Activated naive CD4-positive, alpha-beta T cell (primary cell): ENCODE results near the gene ARRDC2.
"Not testable (repeated sequence)": the region's sequence is repeated elsewhere in the genome, so short reads cannot be mapped to it uniquely, and the experiment has no call there.

Experiments
- DNase-seq, 4 experiments: peaks; one replicate each; lab custom pipeline; 2025; lab: John Stamatoyannopoulos, UW

The ARRDC2 gene

DNA sequence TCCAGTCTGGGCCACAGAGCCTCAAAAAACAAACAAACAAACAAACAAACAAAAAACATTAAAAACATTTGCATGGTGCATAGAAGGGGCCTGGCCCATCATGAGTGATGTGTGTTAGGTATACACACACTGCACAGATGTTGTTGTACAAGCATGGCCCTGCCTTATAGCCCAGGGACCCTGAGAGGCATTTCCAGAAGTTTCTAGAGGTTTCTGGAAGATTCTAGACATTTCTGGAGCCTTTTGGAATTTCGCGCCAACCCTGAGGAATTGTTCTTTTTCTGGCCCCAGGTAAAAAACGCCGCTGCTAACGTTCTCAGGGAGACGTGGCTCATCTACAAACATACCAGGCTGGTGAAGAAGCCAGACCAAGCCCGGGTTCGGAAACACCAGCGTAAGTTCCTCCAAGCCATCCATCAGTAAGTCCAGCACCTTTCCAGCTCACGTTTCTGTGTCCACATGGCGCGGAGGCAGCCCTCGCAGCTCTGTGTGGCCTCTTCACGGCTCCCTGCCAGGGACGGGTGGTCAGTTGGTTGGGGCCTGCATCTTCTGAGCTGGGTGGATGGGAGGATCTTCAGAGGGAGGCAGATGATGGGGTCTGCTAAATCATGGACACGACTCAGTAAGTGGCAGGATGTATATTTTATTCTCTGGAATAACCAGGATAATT lies 18.4 kb upstream of the ARRDC2 start:
- DNase-seq, result no peak

DNA sequence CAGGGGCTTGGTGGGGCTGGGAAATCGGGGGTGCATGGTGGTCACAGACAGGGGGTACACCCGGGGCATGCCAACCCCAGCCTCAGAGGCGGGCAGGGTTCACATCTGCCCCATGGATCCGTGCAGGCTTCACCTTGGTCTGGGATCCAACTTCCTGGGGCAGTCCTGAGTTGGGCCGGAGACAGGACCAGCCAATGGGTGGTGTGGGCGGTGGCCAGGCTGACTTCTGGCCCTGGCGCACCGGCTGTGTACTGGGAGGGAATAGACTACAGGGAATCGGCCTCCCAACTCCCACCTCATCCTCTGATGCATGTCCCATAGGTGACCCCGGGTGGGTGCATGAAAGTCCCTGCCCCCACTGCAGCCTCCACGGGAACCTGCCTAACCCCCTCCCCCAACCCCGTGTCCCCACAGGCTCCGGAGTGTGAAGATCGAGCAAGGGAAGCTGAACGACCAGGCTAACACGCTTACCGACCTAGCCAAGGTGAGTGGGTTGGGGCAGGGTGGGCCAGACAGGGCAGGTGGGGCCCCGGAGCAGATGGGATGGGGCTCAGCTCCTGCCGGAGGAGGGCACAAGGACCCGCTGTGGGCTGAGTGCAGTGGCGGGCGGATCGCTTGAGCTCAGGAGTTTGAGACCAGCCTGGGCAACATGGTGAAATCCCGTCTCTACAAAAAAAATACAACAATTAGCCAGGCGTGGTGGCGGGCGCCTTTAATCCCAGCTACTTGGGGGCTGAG lies 14.7 kb upstream of the ARRDC2 start:
- no peak for DNase-seq

DNA sequence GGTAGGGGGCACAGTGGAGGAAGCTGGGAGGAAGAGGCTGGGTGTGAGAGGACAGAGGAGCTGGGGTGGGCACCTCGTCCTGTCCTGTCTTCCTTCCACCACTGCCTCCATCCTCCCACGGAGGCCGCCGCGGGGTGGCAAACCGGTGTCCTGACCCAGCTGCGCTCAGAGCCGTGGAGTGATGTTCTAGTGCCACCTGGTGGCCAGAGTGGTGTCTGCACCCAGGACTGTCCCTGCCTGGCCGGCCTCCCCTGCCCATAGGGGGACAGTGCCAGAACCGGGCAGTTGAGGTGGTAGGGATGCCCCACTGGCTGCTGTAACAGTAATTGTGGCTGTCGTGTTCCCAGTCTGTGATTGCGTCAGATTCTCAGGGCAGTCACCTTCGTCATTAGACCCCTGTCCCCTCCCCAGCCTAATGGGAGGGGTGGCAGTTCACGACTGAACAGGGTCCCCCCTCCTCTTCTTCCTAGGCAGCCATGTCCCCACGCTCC lies 11.1 kb upstream of the ARRDC2 start:
- DNase-seq, result peak; percentile 74 to 84 (median 82)

DNA sequence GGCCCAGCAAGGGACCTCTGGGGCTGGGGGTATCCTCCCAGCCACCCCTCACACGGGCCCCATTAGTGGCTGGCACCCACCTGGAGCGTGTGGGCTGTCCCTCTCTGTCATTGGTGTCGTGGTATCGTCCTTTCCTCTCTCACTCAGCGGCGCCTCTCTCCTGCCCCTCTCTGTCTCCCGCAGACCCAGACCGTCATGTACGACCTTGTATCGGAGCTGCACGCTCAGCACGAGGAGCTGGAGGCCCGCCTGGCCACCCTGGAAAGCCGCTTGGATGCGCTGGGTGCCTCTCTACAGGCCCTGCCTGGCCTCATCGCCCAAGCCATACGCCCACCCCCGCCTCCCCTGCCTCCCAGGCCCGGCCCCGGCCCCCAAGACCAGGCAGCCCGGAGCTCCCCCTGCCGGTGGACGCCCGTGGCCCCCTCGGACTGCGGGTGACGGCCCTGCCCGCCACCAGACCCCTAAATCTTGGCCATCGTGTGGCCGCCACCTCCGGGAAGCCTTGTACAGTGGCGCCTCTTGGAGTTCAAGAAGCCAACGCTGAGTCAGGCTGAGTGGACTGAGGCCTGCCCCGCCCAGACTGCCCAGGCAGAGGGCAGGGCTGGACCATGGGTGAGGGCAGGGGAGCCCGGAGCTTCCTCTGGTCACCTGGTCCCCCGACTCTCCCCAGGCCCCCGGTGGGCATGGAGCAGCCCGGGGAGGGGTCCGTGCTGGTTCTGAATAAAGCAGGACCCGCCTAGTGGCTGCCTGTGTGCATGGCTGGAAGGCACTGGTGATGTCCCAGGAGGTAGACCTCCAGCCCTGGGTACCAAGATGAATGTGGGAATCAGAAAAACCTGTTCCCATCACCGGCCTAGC lies 9.8 kb upstream of the ARRDC2 start:
- DNase-seq, result no peak

DNA sequence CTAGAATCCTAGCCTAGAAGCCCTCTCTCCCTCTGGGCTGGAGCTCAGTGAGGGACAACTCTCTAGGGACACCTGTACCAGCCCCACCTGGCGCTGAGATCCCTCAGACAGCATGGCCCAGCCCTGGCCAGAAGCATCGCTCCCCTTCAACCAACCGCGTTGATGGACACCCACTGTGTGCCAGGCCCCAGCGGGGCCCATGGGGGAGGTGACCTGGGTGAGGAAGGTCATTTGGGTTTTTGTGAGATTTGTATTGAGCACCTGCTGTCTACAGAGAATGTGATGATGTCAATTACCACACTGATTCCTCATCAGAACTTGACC lies 9.2 kb upstream of the ARRDC2 start:
- DNase-seq, result no peak

DNA sequence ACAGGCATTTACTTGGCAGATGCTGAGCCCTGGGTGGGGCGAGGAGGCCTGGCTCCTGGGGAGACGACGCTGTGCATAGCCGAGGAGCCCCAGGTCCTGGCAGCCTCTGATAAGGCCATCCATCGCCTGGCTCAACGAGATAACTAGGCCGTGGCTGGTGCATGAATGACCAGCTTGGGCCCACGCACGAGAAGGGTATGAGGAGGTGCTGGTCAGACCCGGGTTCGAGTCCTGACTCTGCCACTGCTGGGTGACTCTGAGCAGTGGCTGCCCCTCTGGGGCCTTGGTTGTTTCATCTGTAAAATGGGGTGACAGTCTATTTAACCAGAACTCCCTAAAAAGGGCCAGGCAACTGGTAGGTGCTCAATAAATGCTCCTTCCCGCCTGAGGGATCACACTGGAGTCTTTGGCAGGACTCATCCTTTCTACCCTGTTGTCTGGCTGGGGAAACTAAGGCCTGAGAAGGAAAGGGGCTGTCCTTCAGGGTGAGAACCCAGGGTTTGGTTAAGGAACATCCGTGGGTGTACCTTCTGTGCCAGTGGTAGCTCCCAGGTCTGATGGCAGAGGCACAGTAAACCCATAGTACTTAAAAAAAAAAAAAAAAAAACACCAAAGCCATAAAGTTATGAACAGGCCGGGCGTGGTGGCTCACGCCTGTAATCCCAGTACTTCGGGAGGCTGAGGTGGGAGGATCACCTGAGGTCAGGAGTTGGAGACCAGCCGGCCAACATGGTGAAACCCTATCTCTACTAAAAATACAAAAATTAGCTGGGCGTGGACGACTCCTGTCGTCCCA lies 8.1 kb upstream of the ARRDC2 start:
- no peak for DNase-seq

DNA sequence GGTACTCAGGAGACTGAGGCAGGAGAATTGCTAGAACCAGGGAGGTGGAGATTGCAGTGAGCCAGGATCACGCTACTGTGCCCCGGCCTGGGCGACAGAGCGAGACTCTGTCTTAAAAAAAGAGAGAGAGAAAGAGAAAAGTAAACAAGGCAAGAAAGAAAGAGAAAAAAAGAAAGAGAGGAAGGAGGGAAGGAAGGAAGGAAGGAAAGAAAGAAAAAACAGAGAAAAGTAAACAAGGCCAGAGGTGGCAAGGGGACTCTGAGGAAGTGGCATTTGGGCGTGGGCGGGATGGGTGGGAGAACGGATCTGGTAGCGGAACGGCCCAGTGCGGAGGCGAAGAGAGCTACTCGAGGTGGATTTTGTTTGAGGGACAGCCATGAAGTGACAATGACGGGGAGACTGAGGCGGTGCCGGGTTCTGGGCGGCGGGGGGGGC lies 7.5 kb upstream of the ARRDC2 start:
- no peak for DNase-seq

DNA sequence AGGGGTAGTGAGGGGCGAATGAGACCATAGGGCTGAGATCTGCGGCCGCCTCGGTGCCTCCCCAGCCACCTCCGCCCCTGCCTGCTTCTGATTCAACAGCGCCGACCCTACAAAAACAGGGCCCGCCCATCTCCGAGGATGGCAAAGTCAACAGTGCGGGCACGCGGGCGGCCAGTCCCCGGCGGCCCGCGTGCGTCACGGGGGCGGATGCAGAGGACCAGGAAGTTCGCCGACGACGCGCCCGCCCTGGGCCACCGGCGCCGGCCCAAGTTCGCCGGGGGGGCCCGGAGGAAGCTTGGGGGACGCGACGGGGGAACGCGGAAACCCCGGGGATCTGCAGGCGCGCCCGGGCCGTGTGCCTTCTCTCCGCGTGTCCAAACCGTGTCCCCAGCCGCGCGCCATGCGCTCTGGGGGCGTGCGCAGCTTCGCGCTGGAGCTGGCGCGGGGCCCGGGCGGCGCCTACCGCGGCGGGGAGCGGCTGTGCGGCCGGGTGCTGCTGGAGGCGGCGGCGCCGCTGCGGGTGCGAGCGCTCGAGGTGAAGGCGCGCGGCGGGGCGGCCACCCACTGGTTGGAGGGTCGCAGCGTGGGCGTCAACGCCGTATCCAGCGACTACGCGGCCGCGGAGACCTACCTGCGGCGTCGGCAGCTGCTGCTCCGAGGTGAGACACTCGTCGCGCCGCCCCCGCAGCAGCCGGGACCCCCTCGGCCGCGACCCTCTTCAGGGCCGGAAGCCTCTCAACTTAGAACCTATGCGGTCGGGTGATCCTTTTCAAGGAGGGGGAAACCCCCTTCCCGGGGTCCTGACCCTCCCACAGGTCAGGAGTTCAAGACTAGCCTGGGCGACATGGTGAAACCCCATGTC lies 6.8 kb upstream of the ARRDC2 start:
- DNase-seq, result peak; percentile 55 to 90 (median 68)

DNA sequence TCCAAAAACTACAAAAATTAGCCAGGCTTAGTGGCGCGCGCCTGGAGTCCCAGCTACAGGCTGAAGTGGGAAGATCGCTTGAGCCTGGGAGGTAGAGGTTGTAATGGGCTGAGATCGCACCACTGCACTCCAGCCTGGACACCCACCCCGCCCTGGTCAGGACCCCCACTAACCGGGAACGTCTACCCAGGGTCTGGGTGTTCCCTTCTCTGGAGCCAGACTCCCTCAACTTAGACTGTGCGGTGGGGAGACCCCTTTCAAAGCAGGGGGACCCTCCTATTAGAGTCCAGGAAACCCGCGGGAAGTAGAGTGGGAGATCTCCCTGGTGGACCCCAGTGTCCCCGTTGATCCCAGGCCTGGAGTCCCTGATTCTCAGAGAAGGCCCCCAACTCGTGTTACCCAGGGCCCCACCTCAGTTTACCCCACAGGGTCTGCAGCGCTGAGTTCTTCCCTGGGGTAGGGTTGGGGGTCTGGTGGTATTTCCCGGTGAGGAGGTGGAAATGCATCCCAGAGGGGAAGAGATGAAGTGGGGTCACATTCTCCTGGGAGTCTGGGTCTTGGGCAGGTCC lies 6.1 kb upstream of the ARRDC2 start:
- DNase-seq, result no peak

DNA sequence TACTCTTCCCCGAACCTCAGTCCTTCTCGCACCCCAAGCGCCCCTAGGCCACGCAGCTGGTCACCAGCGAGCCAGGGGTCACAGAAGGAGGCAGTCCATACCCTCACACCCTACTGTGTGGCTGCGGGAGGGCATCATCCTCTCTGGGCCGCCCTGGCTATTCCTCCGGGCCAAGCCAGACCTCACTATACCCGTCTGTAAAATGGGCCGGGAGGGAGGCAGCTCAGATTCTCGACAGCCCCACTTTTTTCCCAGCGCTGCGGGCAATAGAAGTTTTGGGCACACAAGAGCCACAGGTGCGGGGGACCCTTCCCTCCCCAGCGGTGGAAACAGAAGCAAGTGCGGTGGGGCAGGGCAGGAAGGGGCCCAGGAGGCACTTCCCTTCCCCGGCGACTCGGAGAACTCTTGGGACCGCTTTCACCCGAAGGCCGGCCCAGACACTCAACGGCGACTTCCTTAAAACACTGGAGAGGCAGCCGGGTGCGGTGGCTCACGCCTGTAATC lies 5.6 kb upstream of the ARRDC2 start:
- DNase-seq, result no peak

DNA sequence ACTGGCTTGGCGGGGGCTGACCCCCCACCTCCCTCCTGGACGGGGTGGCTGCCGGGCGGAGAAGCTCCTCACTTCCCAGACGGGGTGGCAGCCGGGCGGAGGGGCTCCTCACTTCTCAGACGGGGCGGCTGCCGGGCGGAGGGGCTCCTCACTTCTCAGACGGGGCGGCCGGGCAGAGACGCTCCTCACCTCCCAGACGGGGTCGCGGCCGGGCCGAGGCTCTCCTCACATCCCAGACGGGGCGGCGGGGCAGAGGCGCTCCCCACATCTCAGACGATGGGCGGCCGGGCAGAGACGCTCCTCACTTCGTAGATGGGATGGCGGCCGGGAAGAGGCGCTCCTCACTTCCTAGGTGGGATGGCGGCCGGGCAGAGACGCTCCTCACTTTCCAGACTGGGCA lies 2.2 kb upstream of the ARRDC2 start:
- not testable (repeated sequence) for DNase-seq

DNA sequence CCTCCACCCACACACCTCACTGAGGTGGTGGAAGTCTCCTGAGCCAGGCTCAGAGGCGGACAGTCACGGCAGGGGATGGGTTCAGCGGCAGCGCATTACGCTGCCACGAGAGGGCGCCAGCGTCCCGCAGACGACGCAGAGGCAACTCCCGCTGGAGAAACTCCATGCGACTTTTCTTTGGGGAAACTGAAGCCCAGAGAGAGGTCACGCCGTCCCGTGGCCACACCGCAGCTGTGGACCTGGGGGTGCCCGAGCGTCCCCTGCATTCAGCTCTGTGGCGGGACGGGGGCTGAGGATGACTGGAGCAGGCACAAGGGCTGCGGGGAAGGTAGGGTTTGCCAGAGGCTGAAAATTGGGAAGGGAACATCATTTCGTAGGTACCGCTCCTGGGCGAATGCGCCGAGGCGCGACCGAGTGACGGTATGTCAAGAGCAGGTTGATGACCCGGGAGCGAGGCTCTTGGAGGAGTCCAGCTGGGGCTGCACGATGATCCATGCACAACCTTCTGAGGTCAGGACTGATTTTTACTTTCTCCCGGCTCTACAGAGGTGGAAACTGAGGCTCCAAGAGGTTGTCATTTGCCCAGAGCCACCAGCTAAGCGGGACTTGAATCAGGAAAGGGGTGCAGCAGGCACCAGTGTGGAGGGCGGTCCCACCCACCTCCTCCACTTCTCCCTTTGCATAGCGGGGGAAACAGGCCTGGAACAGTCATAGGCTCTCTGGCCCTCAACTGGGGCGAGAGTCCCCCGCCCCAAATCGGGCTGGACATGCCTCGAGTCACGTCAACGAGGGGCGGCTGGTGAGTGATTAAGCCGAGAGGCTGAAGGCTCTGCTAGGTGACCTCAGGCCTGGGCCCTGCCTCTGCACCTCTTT lies 690 bp upstream of the ARRDC2 start:
- peak; percentile 59 to 73 (median 66) for DNase-seq

DNA sequence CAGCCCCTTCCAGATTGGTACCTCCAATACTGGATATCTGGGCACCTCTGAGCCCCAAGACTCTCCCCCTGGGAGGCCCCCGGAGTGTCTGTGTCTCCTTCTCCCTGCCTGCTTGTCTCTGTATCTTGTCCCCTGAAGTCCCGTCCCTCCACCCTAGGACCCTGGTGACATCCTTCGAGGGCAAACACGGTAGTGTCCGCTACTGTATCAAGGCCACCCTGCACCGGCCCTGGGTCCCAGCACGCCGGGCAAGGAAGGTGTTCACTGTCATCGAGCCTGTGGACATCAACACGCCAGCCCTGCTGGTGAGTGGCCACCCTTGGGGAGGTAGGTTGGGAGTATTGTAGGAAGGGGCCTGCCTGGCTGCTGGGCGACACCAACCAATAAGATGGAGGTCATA lies 844 bp downstream of the ARRDC2 start:
- no peak for DNase-seq

DNA sequence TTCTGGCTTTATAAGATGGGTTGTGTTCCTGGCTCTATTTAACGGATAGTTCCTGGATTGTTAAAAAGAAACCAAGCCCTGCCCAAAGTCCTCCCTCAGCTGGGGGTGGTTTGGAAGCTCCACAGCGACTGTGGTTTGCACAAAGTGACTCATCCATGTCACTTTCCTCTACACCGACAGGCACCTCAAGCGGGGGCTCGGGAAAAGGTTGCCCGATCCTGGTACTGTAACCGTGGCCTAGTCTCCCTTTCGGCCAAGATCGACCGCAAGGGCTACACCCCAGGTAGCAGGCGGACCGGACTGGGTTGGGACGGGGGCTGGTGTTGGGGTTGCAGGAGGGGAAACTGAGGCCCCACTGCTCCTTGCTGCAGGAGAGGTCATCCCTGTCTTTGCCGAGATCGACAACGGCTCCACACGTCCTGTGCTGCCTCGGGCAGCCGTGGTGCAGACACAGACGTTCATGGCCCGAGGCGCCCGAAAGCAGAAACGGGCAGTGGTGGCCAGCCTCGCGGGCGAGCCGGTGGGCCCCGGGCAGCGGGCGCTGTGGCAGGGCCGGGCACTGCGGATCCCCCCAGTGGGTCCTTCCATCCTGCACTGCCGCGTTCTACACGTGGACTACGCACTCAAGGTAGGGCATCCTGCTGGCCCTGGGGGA lies 1.6 kb downstream of the ARRDC2 start:
- DNase-seq, result no peak

DNA sequence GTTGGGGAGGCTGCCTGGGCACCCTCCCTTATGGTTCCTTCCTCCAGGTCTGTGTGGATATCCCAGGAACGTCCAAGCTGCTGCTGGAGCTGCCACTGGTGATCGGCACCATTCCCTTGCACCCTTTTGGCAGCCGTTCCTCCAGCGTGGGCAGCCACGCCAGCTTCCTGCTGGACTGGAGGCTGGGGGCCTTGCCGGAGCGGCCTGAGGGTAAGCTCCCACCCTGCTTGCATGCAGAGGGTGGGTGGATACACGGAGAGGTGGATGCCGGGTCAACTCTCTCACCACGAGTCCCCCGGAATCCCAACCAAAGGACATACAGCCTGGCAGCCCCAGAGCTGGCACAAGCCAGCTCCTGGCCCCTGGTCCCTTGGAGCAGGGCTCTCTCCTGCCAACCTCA lies 2.2 kb downstream of the ARRDC2 start:
- DNase-seq, result no peak

DNA sequence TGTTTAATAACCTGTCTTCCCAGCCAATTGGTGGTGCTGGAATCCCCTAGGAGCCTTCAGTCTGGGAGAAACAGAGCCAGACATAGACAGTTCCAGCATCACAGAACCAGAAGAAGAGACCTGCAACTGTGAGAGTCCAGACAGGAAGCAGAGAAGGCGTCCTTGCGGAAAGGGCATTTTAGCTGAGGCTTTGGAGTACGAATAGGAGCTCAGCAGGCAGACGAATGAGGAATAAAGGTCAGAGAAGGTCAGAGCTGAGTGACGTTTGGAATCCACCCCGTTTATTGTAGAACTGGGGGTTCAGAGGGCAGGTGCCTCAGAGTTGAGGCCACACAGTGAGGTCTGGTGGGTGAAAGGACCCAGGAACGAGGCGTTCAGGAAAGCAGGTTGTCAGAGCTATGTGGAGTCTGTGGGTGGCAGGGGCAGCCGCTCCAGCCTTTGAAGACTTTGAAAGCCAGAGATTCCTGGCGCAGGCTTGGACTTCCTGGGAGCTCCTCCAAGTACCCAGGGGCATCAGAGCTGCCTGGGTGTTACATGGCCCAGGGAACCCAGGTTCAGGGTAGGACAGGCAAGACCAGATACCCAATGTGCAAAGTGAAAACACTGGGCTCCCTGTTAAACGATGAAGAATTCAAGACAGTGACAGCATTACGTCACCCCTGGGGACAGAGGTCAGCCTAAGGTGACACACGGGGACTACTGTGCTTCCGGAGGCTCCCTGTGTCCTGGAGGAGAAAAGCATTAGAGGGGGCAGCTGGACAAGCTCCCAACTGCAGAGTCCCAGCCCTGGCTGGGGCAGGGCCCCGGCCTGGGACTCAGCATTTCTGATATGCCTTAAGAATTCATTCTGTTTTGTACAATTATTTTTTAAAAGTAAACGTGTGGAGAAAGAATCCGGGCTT lies 5.5 kb downstream of the ARRDC2 start:
- DNase-seq, result no peak

DNA sequence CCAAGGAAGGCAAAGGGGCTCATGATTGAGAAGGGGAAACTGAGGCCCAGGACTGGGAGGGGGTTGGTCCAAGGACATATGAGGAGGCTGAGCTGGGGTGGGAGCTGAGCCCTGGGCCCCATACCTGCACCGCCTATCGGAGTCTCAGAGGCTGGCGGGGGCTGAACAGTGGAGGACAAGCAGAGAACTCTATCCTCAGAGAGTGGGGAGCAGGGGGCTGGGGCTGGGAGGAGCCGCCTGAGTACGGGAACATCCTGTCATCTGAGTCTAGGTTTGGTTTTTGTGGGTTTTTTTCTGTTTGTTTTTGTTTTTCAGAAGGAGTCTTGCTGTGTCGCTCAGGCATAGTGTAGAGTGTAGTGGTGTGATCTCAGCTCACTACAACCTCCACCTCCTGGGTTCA lies 6.2 kb downstream of the ARRDC2 start:
- peak in 2 of 4 experiments; percentile 35 to 47 for DNase-seq
